ENCODE data around the gene CCDC116.

DNA sequence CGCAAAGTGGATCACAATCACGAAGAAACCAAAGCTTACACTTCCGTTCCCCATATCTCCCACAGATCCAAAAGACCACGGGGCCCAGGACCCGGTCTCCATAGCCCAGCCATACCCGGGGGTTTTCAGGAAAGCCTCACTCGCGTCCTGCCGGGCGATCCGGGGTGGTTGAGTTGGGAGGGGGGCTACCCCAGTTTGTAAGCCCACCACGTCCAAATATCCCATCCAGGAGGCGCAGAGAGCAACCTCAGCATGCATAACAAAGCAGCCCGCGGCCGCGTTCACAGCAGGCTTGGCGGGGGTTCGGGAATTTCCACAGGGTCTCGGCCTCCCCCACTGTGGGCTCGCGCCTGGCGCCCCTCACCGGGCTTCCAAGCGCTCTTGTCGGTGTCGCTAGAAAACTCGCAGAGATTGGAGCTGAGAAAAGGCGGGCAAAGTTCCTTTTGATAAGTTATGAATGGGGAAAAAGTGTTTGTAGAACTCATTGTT, 19.0 kb downstream of the CCDC116 start:
- TF ChIP-seq, protein P1, sequence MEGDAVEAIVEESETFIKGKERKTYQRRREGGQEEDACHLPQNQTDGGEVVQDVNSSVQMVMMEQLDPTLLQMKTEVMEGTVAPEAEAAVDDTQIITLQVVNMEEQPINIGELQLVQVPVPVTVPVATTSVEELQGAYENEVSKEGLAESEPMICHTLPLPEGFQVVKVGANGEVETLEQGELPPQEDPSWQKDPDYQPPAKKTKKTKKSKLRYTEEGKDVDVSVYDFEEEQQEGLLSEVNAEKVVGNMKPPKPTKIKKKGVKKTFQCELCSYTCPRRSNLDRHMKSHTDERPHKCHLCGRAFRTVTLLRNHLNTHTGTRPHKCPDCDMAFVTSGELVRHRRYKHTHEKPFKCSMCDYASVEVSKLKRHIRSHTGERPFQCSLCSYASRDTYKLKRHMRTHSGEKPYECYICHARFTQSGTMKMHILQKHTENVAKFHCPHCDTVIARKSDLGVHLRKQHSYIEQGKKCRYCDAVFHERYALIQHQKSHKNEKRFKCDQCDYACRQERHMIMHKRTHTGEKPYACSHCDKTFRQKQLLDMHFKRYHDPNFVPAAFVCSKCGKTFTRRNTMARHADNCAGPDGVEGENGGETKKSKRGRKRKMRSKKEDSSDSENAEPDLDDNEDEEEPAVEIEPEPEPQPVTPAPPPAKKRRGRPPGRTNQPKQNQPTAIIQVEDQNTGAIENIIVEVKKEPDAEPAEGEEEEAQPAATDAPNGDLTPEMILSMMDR (IDR thresholded peaks at IDR 0.05; ENCODE audit: low read depth, low read length), result no peak
- no peak for TF ChIP-seq EZH2phosphoT487 (IDR thresholded peaks at IDR 0.05; ENCODE audit: low read depth)
